H9 (cell line): Measurements from ENCODE around the gene CHST8. TPM values are rescaled to one million over a fixed set of nuclear protein-coding genes. Genes with fewer than 3 reads are reported as not detected.

Source experiments
- DNase-seq: peaks from one replicate; pipeline ENCODE4 v3.0.0-alpha.2; 2017
- H2AFZ ChIP-seq: one replicate; pipeline ENCODE4 v1.6.1; 2013; ENCODE audit warnings: mild to moderate bottlenecking, low read length, control low read depth, moderate library complexity
- H2AK5ac ChIP-seq: 2 replicates; pipeline ENCODE4 v1.6.1; 2013; ENCODE audit warnings: low read length, control low read depth, mixed read lengths; ENCODE audit not compliant: insufficient read length
- H2BK120ac ChIP-seq: one replicate; pipeline ENCODE4 v1.6.1; 2013; ENCODE audit warnings: low read depth, mild to moderate bottlenecking, low read length, control low read depth, inconsistent platforms; ENCODE audit not compliant: poor library complexity, severe bottlenecking
- H2BK12ac ChIP-seq: 2 replicates; pipeline ENCODE4 v1.6.1; 2013; ENCODE audit warnings: low read length, control low read depth, mixed read lengths, low read depth; ENCODE audit not compliant: insufficient read length
- H2BK15ac ChIP-seq: 2 replicates; pipeline ENCODE4 v1.6.1; 2013; ENCODE audit warnings: low read depth, low read length, control low read depth
- H2BK20ac ChIP-seq: one replicate; pipeline ENCODE4 v1.6.1; 2013; ENCODE audit warnings: low read depth, mild to moderate bottlenecking, low read length, control low read depth, inconsistent platforms; ENCODE audit not compliant: poor library complexity, severe bottlenecking
- H2BK5ac ChIP-seq: 2 replicates; pipeline ENCODE4 v1.6.1; 2013; ENCODE audit warnings: low read length, control low read depth, mixed read lengths; ENCODE audit not compliant: insufficient read length
- H3K14ac ChIP-seq: 2 replicates; pipeline ENCODE4 v1.6.1; 2013; ENCODE audit warnings: low read length, control low read depth; ENCODE audit not compliant: insufficient read depth
- H3K18ac ChIP-seq: 2 replicates; pipeline ENCODE4 v1.6.1; 2013; ENCODE audit warnings: low read depth, mild to moderate bottlenecking, mixed read lengths, low read length, control low read depth; ENCODE audit not compliant: insufficient read length
- H3K23ac ChIP-seq: 2 replicates; pipeline ENCODE4 v1.6.1; 2013; ENCODE audit warnings: low read length, control low read depth, mixed read lengths, low read depth; ENCODE audit not compliant: insufficient read length
- H3K23me2 ChIP-seq: 2 replicates; pipeline ENCODE4 v1.6.1; 2013; ENCODE audit warnings: low read depth, mild to moderate bottlenecking, mixed read lengths, low read length, control low read depth; ENCODE audit not compliant: insufficient read length, poor library complexity, severe bottlenecking
- H3K27ac ChIP-seq: 2 replicates; pipeline ENCODE4 v1.5.1; 2013; ENCODE audit warnings: low read length, control low read depth, mixed read lengths, low read depth; ENCODE audit not compliant: insufficient read length
- H3K27me3 ChIP-seq: 2 replicates; pipeline ENCODE4 v1.6.1; 2013; ENCODE audit warnings: low read length, control low read depth, inconsistent platforms; ENCODE audit not compliant: insufficient read depth
- H3K4ac ChIP-seq: 2 replicates; pipeline ENCODE4 v1.6.1; 2013; ENCODE audit warnings: low read depth, mild to moderate bottlenecking, control low read depth, inconsistent platforms, low read length, moderate library complexity
- H3K4me1 ChIP-seq: 2 replicates; pipeline ENCODE4 v1.6.1; 2013; ENCODE audit warnings: low read length, control low read depth, inconsistent platforms; ENCODE audit not compliant: insufficient read depth
- H3K4me2 ChIP-seq: 2 replicates; pipeline ENCODE4 v1.6.1; 2013; ENCODE audit warnings: low read length, control low read depth, mixed read lengths; ENCODE audit not compliant: insufficient read length, insufficient read depth
- H3K56ac ChIP-seq: 2 replicates; pipeline ENCODE4 v1.6.1; 2013; ENCODE audit warnings: low read depth, mild to moderate bottlenecking, mixed read lengths, low read length, control low read depth; ENCODE audit not compliant: insufficient read length
- H3K79me1 ChIP-seq: 2 replicates; pipeline ENCODE4 v1.6.1; 2013; ENCODE audit warnings: low read depth, mild to moderate bottlenecking, moderate library complexity, low read length, control low read depth, inconsistent platforms; ENCODE audit not compliant: insufficient read depth, poor library complexity, severe bottlenecking
- H3K79me2 ChIP-seq: 2 replicates; pipeline ENCODE4 v1.6.1; 2013; ENCODE audit warnings: low read length, control low read depth, inconsistent platforms; ENCODE audit not compliant: insufficient read depth
- H3K9ac ChIP-seq: 2 replicates; pipeline ENCODE4 v1.6.1; 2013; ENCODE audit warnings: low read length, control low read depth, mixed read lengths; ENCODE audit not compliant: insufficient read length; ENCODE audit errors: extremely low read depth
- H3K9me3 ChIP-seq: one replicate; pipeline ENCODE4 v1.6.1; 2013; ENCODE audit warnings: low read depth, low read length, inconsistent platforms; ENCODE audit not compliant: control insufficient read depth
- H3T11ph ChIP-seq: one replicate; pipeline ENCODE4 v1.6.1; 2013; ENCODE audit warnings: mild to moderate bottlenecking, low read length, control low read depth, inconsistent platforms
- H4K20me1 ChIP-seq: one replicate; pipeline ENCODE4 v1.6.1; 2013; ENCODE audit not compliant: control insufficient read depth, insufficient read length, insufficient read depth
- H4K5ac ChIP-seq: 2 replicates; pipeline ENCODE4 v1.6.1; 2013; ENCODE audit warnings: low read depth, mild to moderate bottlenecking, mixed read lengths, low read length, control low read depth; ENCODE audit not compliant: insufficient read length
- H4K8ac ChIP-seq: replicated peaks from 2 replicates; pipeline ENCODE4 v1.6.1; 2013; ENCODE audit warnings: low read length, control low read depth, mixed read lengths, low read depth; ENCODE audit not compliant: insufficient read length
- H4K91ac ChIP-seq: 2 replicates; pipeline ENCODE4 v1.6.1; 2013; ENCODE audit warnings: low read depth, mild to moderate bottlenecking, moderate library complexity, mixed read lengths, low read length, control low read depth; ENCODE audit not compliant: insufficient read length
- H3K27ac Mint-ChIP-seq, 3 experiments: 2 replicates in 2 of 3; 3 replicates in 1 of 3; pipeline ENCODE4 v1.8.0; 2020 to 2021; ENCODE audit warnings: mixed read lengths in 3 of 3, mild to moderate bottlenecking in 1 of 3, moderate library complexity in 1 of 3
- H3K27me3 Mint-ChIP-seq: 2 replicates; pipeline ENCODE4 v1.8.0; 2021; ENCODE audit warnings: low read depth, mild to moderate bottlenecking, moderate library complexity, mixed read lengths
- H3K36me3 Mint-ChIP-seq, 3 experiments: 2 replicates in 2 of 3; 3 replicates in 1 of 3; pipeline ENCODE4 v1.8.0; 2020 to 2021; ENCODE audit warnings: low read depth in 3 of 3, mixed read lengths in 3 of 3; ENCODE audit not compliant: insufficient read depth in 1 of 3
- H3K4me1 Mint-ChIP-seq, 2 experiments: 2 replicates each; pipeline ENCODE4 v1.8.0; 2020; ENCODE audit warnings: mixed read lengths in 2 of 2
- H3K4me3 Mint-ChIP-seq, 2 experiments: 2 replicates in 1 of 2; 3 replicates in 1 of 2; pipeline ENCODE4 v1.8.0; 2020 to 2021; ENCODE audit warnings: mild to moderate bottlenecking in 2 of 2, mixed read lengths in 2 of 2, moderate library complexity in 1 of 2
- H3K9me3 Mint-ChIP-seq, 2 experiments: 2 replicates in 1 of 2; 3 replicates in 1 of 2; pipeline ENCODE4 v1.8.0; 2020; ENCODE audit warnings: mild to moderate bottlenecking in 2 of 2, mixed read lengths in 2 of 2, moderate library complexity in 1 of 2
- WGBS: extraction: QIAGEN DNeasy Blood & Tissue Kit; methylation state at CpG from one replicate; pipeline ENCODE4 v1.1.7; 2013; ENCODE audit warnings: missing lambda C conversion rate, low lambda C conversion rate, mixed read lengths; ENCODE audit not compliant: insufficient read length; ENCODE audit errors: extremely low coverage; 5-methylcytosine and 5-hydroxymethylcytosine counted together
- total RNA-seq: library from RNA; stranded (reverse); gene quantifications from 2 replicates; pipeline ENCODE4 v1.2.1, GENCODE V29; 2021
- TF ChIP-seq, protein P1 (sequence below): fragments of 200-600 bp; sonication (generic); conservative IDR thresholded peaks from 3 replicates; pipeline ENCODE4 v1.8.0; 2021; ENCODE audit warnings: antibody characterized with exemption, mild to moderate bottlenecking

CHST8 gene
- total RNA-seq, 1 experiment from 2014 or later: 5.1 TPM

DNA sequence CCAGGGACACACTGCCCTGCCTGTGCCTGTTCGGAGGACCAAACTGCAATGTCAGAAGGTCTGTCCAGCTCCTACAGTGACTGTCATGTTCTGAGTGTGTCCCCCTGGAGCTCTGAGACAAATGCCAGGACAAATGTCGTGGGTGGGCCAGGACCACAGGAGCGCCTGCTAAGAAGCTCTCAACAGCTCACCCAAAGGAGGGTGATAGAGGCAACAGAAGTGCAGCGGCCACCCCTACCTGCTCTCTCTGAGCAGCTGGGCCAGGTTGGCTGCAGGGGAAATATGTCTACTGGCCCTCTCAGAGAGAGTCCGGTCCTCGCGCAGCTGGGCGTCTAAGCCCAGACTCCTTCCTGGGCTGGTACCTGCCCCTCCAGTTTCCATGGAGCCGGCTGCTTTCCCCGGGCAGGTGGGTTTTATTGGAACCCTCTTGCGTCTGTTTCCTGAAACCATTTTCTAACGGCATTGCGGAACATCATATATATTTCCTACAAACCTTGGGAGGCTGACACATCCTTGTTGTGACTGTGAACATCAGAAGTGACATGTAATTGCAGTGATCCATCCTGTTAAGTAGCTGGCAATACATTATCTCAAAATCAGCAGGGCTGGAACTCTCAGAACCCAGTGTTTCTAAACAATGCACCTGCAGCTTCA lies 78.1 kb downstream of the CHST8 start:
- TF ChIP-seq, protein P1, sequence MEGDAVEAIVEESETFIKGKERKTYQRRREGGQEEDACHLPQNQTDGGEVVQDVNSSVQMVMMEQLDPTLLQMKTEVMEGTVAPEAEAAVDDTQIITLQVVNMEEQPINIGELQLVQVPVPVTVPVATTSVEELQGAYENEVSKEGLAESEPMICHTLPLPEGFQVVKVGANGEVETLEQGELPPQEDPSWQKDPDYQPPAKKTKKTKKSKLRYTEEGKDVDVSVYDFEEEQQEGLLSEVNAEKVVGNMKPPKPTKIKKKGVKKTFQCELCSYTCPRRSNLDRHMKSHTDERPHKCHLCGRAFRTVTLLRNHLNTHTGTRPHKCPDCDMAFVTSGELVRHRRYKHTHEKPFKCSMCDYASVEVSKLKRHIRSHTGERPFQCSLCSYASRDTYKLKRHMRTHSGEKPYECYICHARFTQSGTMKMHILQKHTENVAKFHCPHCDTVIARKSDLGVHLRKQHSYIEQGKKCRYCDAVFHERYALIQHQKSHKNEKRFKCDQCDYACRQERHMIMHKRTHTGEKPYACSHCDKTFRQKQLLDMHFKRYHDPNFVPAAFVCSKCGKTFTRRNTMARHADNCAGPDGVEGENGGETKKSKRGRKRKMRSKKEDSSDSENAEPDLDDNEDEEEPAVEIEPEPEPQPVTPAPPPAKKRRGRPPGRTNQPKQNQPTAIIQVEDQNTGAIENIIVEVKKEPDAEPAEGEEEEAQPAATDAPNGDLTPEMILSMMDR: no peak
- Histone ChIP-seq H3K4ac (no peak overlapping the region), H3K9ac (no peak overlapping the region), H3K27me3 (no peaks in the 10 kb centered on the region), H2AK5ac (no peak overlapping the region), H2BK20ac (no peak overlapping the region), H2BK15ac (no peak overlapping the region), H4K20me1 (no peaks in the 10 kb centered on the region), H2BK120ac (no peak overlapping the region), H4K5ac (no peak overlapping the region), H3K79me2 (no peaks in the 10 kb centered on the region), H3T11ph (no peak overlapping the region), H3K14ac (no peak overlapping the region), H3K18ac (no peak overlapping the region), H3K4me1 (no peaks in the 10 kb centered on the region; the same call in 1 of the 2 replicates), H2BK12ac (no peak overlapping the region), H3K23me2 (no peaks in the 10 kb centered on the region), H4K91ac (no peak overlapping the region), H3K79me1 (no peaks in the 10 kb centered on the region), H3K9me3 (no peaks in the 10 kb centered on the region), H4K8ac (no peak overlapping the region), H3K27ac (no peak overlapping the region), H3K56ac (no peak overlapping the region), H3K23ac (no peak overlapping the region), H3K4me2 (no peak overlapping the region), H2BK5ac (no peak overlapping the region), H2AFZ (no peak overlapping the region)
- Mint-ChIP-seq H3K4me3 (no peak overlapping the region), H3K9me3 (no peaks in the 10 kb centered on the region), H3K27ac (peak overlapping the region in 1 of 3 experiments; percentile 31; a peak in 1 of 7 replicates), H3K27me3 (peaks cover 2% of the 10 kb centered on the region; the same call in 1 of the 2 replicates), H3K36me3 (no peaks in the 10 kb centered on the region), H3K4me1 (peaks cover 4 to 9% of the 10 kb centered on the region in 2 experiments)
- WGBS: no CpG with 5 or more reads among the region's 13 CpGs
- no peak for DNase-seq
